Neural cell (in vitro differentiated cells): ENCODE results near the gene FAM20B.

Source experiments
- EZH2 ChIP-seq: fragments of 200-600, 300-800 bp; shearing (Covaris generic), sonication (generic); IDR thresholded peaks from 2 replicates; pipeline ENCODE4 v1.6.1; 2014; ENCODE audit warnings: antibody characterized with exemption, low read length, borderline replicate concordance, mild to moderate bottlenecking; ENCODE audit not compliant: insufficient read depth, poor library complexity, severe bottlenecking
- REST ChIP-seq: IDR thresholded peaks from 2 replicates; pipeline ENCODE4 v1.6.1; 2012; ENCODE audit warnings: borderline replicate concordance

- TF ChIP-seq EZH2 (no peak), REST (no peak)
Measured at GRCh38 chr1:179119513-179119912, 93.8 kb downstream of the FAM20B start.
